HG03064 (cell line): ENCODE results near the gene CDH12.
"Not testable (repeated sequence)": the region's sequence is repeated elsewhere in the genome, so short reads cannot be mapped to it uniquely, and the experiment has no call there.

Experiments used
- ATAC-seq: cut with Tn5 transposase; IDR thresholded peaks from one replicate; pipeline ENCODE4 v1.9.1; 2021; ENCODE audit warnings: low read depth; ENCODE audit not compliant: unreplicated experiment

Gene CDH12

GRCh38 chr5:22329683-22330082 lies 523.5 kb downstream of the CDH12 start:
- no peak for ATAC-seq

GRCh38 chr5:22319798-22320197 lies 533.3 kb downstream of the CDH12 start:
- ATAC-seq: no peak

GRCh38 chr5:22316294-22316693 lies 536.9 kb downstream of the CDH12 start:
- no peak for ATAC-seq

GRCh38 chr5:22315052-22315451 lies 538.1 kb downstream of the CDH12 start:
- ATAC-seq: not testable (repeated sequence)

- ATAC-seq: no peak
These were observed 538.6 kb downstream of the CDH12 start for GRCh38 chr5:22314548-22314947.

GRCh38 chr5:22306011-22306410 lies 547.1 kb downstream of the CDH12 start:
- ATAC-seq: no peak

GRCh38 chr5:22295832-22296231 lies 557.3 kb downstream of the CDH12 start:
- no peak for ATAC-seq

GRCh38 chr5:22293147-22293546 lies 560.0 kb downstream of the CDH12 start:
- ATAC-seq: no peak

GRCh38 chr5:22278164-22278563 lies 575.0 kb downstream of the CDH12 start:
- no peak for ATAC-seq

- no peak for ATAC-seq
These were observed 576.1 kb downstream of the CDH12 start for GRCh38 chr5:22277006-22277405.

GRCh38 chr5:22265855-22266254 lies 587.3 kb downstream of the CDH12 start:
- ATAC-seq: not testable (repeated sequence)

GRCh38 chr5:22258139-22258538 lies 595.0 kb downstream of the CDH12 start:
- no peak for ATAC-seq

GRCh38 chr5:22250528-22250927 lies 602.6 kb downstream of the CDH12 start:
- ATAC-seq: no peak

- no peak for ATAC-seq
These were observed 603.9 kb downstream of the CDH12 start for GRCh38 chr5:22249209-22249729.

- ATAC-seq: no peak
These were observed 607.4 kb downstream of the CDH12 start for GRCh38 chr5:22245770-22246169.

- no peak for ATAC-seq
These were observed 610.6 kb downstream of the CDH12 start for GRCh38 chr5:22242532-22242931.

GRCh38 chr5:22238047-22238446 lies 615.1 kb downstream of the CDH12 start:
- no peak for ATAC-seq

GRCh38 chr5:22226423-22226822 lies 626.7 kb downstream of the CDH12 start:
- no peak for ATAC-seq

GRCh38 chr5:22223079-22223478 lies 630.1 kb downstream of the CDH12 start:
- no peak for ATAC-seq

- not testable (repeated sequence) for ATAC-seq
These were observed 639.2 kb downstream of the CDH12 start for GRCh38 chr5:22213703-22214495.

GRCh38 chr5:22212254-22212991 lies 640.7 kb downstream of the CDH12 start:
- not testable (repeated sequence) for ATAC-seq

GRCh38 chr5:22208463-22208862 lies 644.7 kb downstream of the CDH12 start:
- ATAC-seq: not testable (repeated sequence)
